GM19351 (cell line): ENCODE data around the gene ASAP2.

ENCODE experiments used
- ATAC-seq: cut with Tn5 transposase; IDR thresholded peaks from one replicate; pipeline ENCODE4 v1.9.1; 2021; ENCODE audit warnings: mild to moderate bottlenecking, moderate library complexity; ENCODE audit not compliant: unreplicated experiment

Gene ASAP2

GRCh38 chr2:9230051-9230802, 23.6 kb downstream of the ASAP2 start:
- no peak for ATAC-seq

- ATAC-seq = no peak
Observed at GRCh38 chr2:9230881-9231280, 24.3 kb downstream of the ASAP2 start.

- ATAC-seq = no peak
Observed at GRCh38 chr2:9231291-9232165, 24.9 kb downstream of the ASAP2 start.

- ATAC-seq = no peak
Observed at GRCh38 chr2:9232166-9232479, 25.5 kb downstream of the ASAP2 start.

- no peak for ATAC-seq
Observed at GRCh38 chr2:9232886-9233285, 26.3 kb downstream of the ASAP2 start.

- ATAC-seq = no peak
Observed at GRCh38 chr2:9234680-9235146, 28.1 kb downstream of the ASAP2 start.

GRCh38 chr2:9235147-9236044, 28.8 kb downstream of the ASAP2 start:
- ATAC-seq = no peak

- no peak for ATAC-seq
Observed at GRCh38 chr2:9236045-9236344, 29.4 kb downstream of the ASAP2 start.

GRCh38 chr2:9236867-9237266, 30.3 kb downstream of the ASAP2 start:
- no peak for ATAC-seq

- no peak for ATAC-seq
Observed at GRCh38 chr2:9237831-9238230, 31.2 kb downstream of the ASAP2 start.

GRCh38 chr2:9238591-9239326, 32.1 kb downstream of the ASAP2 start:
- ATAC-seq = no peak

- ATAC-seq = no peak
Observed at GRCh38 chr2:9239616-9240015, 33.0 kb downstream of the ASAP2 start.

- no peak for ATAC-seq
Observed at GRCh38 chr2:9240745-9241144, 34.1 kb downstream of the ASAP2 start.

GRCh38 chr2:9241233-9241632, 34.6 kb downstream of the ASAP2 start:
- no peak for ATAC-seq

- no peak for ATAC-seq
Observed at GRCh38 chr2:9243357-9243756, 36.7 kb downstream of the ASAP2 start.

- no peak for ATAC-seq
Observed at GRCh38 chr2:9244985-9245544, 38.5 kb downstream of the ASAP2 start.

- ATAC-seq = no peak
Observed at GRCh38 chr2:9247177-9247576, 40.6 kb downstream of the ASAP2 start.

- ATAC-seq = no peak
Observed at GRCh38 chr2:9247786-9248185, 41.2 kb downstream of the ASAP2 start.

GRCh38 chr2:9248363-9248762, 41.8 kb downstream of the ASAP2 start:
- no peak for ATAC-seq

- ATAC-seq = no peak
Observed at GRCh38 chr2:9249020-9249800, 42.6 kb downstream of the ASAP2 start.
